ENCODE measurements around the gene MFAP5. TPM values are rescaled to one million over a fixed set of nuclear protein-coding genes. Genes with fewer than 3 reads are reported as not detected.
A peak's percentile ranks its signal among the peaks of the same experiment; 100 is the strongest.

Gene MFAP5
- total RNA-seq, 1 experiment from 2014 or later: 0.96 TPM

GRCh38 chr12:8667270-8667669 is 4.6 kb upstream of the MFAP5 start:
- ATAC-seq (no peak), DNase-seq (ENCODE audit: low spot score) (no peak)
- Mint-ChIP-seq H3K27me3 (ENCODE audit: low read depth) (no peaks in the 10 kb centered on the region), H3K36me3 (peaks cover 5% of the 10 kb centered on the region), H3K4me3 (no peak overlapping the region), H3K4me1 (no peaks in the 10 kb centered on the region), H3K9me3 (peaks cover 11% of the 10 kb centered on the region), H3K27ac (no peak overlapping the region)
- ChIA-PET POLR2A (no interaction called here), CTCF (interaction anchor here (0.8 to 1.7 kb wide), 2 partner anchors 10 to 193 kb away, joined by 4 to 5 read pairs; no protein-coding TSS in a partner anchor)
- TF ChIP-seq OVOL2 (CRISPR knock-in tag; IDR thresholded peaks at IDR 0.05; ENCODE audit: borderline replicate concordance): no peak

- Mint-ChIP-seq H3K4me3 (no peak overlapping the region), H3K36me3 (peaks cover 5% of the 10 kb centered on the region), H3K9me3 (peaks cover 6% of the 10 kb centered on the region), H3K27ac (no peak overlapping the region), H3K4me1 (no peaks in the 10 kb centered on the region), H3K27me3 (ENCODE audit: low read depth) (no peaks in the 10 kb centered on the region)
- no peak for TF ChIP-seq AFF4 (CRISPR knock-in tag; IDR thresholded peaks at IDR 0.05; ENCODE audit: borderline replicate concordance)
- no peak for TF ChIP-seq USF2 (CRISPR knock-in tag; IDR thresholded peaks at IDR 0.05)
- TF ChIP-seq MYBL2 (CRISPR knock-in tag; IDR thresholded peaks at IDR 0.05): no peak
- TF ChIP-seq HMGA2 (CRISPR knock-in tag; IDR thresholded peaks at IDR 0.05): no peak
- DNase-seq (ENCODE audit: low spot score): no peak
- CTCF ChIA-PET: interaction anchor here (1.5 kb wide), 1 partner anchor 158 kb away, joined by 4 read pairs; no protein-coding TSS in a partner anchor
- no peak for ATAC-seq
- POLR2A ChIA-PET: no interaction called here
Measured at GRCh38 chr12:8665759-8666158, 3.1 kb upstream of the MFAP5 start.

- peak overlapping the region; percentile 4; the same call in 1 of the 2 replicates for H3K27ac Mint-ChIP-seq
Measured at GRCh38 chr12:8664228-8664913, 1.7 kb upstream of the MFAP5 start.

GRCh38 chr12:8661751-8662150 is 875 bp downstream of the MFAP5 start:
- ATAC-seq: no peak
- no peak overlapping the region for H3K4me3 Mint-ChIP-seq
- no peaks in the 10 kb centered on the region for H3K36me3 Mint-ChIP-seq
- no peaks in the 10 kb centered on the region for H3K27me3 Mint-ChIP-seq (ENCODE audit: low read depth)
- ChIA-PET POLR2A (no interaction called here), CTCF (interaction anchor here (1.2 kb wide), 1 partner anchor 117 kb away, joined by 3 read pairs; no protein-coding TSS in a partner anchor)
- H3K9me3 Mint-ChIP-seq: no peaks in the 10 kb centered on the region
- H3K27ac Mint-ChIP-seq: no peak overlapping the region
- no peak for DNase-seq (ENCODE audit: low spot score)
- H3K4me1 Mint-ChIP-seq: peaks cover 5% of the 10 kb centered on the region
- no peak for TF ChIP-seq ETV6 (CRISPR knock-in tag; IDR thresholded peaks at IDR 0.05)
- TF ChIP-seq FOXJ3 (CRISPR knock-in tag; IDR thresholded peaks at IDR 0.05; ENCODE audit: borderline replicate concordance): no peak
- TF ChIP-seq ATF1 (CRISPR knock-in tag; IDR thresholded peaks at IDR 0.05): no peak
- no peak for TF ChIP-seq ZNF121 (CRISPR knock-in tag; IDR thresholded peaks at IDR 0.05)
- TF ChIP-seq FOXP1 (CRISPR knock-in tag; IDR thresholded peaks at IDR 0.05; ENCODE audit: borderline replicate concordance): no peak
- TF ChIP-seq ZNF423 (CRISPR knock-in tag; IDR thresholded peaks at IDR 0.05): no peak
- no peak for TF ChIP-seq IRF1 (CRISPR knock-in tag; IDR thresholded peaks at IDR 0.05)
- no peak for TF ChIP-seq ZBTB21 (CRISPR knock-in tag; IDR thresholded peaks at IDR 0.05; ENCODE audit: borderline replicate concordance)
- no peak for TF ChIP-seq TEAD4 (CRISPR knock-in tag; IDR thresholded peaks at IDR 0.05)
- TF ChIP-seq AR (CRISPR knock-in tag; IDR thresholded peaks at IDR 0.05): no peak
- no peak for TF ChIP-seq USF1 (CRISPR knock-in tag; IDR thresholded peaks at IDR 0.05)

More at GRCh38 chr12:8664228-8664913, 1.7 kb upstream of the MFAP5 start:
- TF ChIP-seq NR1H2 (CRISPR knock-in tag; IDR thresholded peaks at IDR 0.05) (no peak), ZNF219 (CRISPR knock-in tag; IDR thresholded peaks at IDR 0.05; ENCODE audit: borderline replicate concordance) (no peak), IRF1 (CRISPR knock-in tag; IDR thresholded peaks at IDR 0.05) (no peak)
- DNase-seq (ENCODE audit: low spot score) (no peak), ATAC-seq (no peak)
- no peaks in the 10 kb centered on the region for H3K4me1 Mint-ChIP-seq
- ChIA-PET POLR2A (no interaction called here), CTCF (interaction anchor here (1.3 kb wide), 1 partner anchor 159 kb away, joined by 9 read pairs; no protein-coding TSS in a partner anchor)
- H3K27me3 Mint-ChIP-seq (ENCODE audit: low read depth): no peaks in the 10 kb centered on the region
- no peak overlapping the region for H3K4me3 Mint-ChIP-seq
- H3K9me3 Mint-ChIP-seq: no peaks in the 10 kb centered on the region
- peaks cover under 1% of the 10 kb centered on the region; the same call in 1 of the 2 replicates for H3K36me3 Mint-ChIP-seq

Measured in WTC11 (cell line).